ENCODE measurements around the gene MST1. TPM values are rescaled to one million over a fixed set of nuclear protein-coding genes. Genes with fewer than 3 reads are reported as not detected.

The MST1 gene
- total RNA-seq, 1 donor from 2014 or later, result 10.8 TPM

DNA sequence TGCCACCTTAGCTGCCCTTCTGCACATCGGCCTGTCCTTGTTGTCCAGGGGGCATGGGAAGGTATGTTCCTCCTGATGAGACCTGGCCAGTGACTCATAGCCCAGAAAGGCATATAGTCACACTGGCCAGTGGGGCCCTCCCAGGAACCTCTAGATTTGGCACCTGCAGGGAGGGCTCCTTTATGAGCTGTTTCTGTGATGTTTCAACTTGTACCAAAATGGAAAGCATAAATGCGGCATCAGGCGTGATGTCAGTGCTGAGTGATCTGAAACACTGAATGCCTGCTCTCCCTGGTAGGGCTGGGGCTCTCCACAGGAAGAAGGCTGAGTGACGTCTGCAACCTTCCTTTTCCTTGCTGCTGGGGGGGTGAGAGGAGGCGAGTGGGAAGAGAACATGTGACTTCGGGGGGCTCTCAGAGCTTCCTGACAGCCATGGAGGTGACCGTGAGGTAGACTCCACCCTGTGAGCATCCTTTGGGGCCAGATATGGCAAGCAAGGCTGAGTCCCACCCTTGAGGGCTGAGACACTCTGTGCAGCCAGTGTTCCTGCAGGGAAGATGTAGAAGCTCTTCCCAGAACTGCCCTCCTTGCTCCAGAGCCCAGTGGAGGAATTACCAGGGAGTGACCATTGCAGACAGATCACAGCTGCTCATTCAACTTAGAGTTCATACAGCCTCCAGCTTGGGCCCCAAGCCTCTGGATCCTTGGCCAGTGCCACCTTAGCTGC is 52.2 kb downstream of the MST1 start:
- no peak overlapping the region for H3K27ac ChIP-seq
- H3K9me3 ChIP-seq, result no peaks in the 10 kb centered on the region
- no peak for DNase-seq (ENCODE audit: extremely low spot score in 2 of 2)
- H3K27me3 ChIP-seq, result no peaks in the 10 kb centered on the region
- no peaks in the 10 kb centered on the region for H3K36me3 ChIP-seq
- intact Hi-C loops (cut with DNase I), result no loop called here
- H3K4me3 ChIP-seq, result no peak overlapping the region
- H3K4me1 ChIP-seq, result peaks cover 18% of the 10 kb centered on the region
- TF ChIP-seq POLR2A (IDR thresholded peaks at IDR 0.05) (no peak), POLR2AphosphoS5 (IDR thresholded peaks at IDR 0.05; ENCODE audit: insufficient read depth in 1 of 2, low read depth in 1 of 2) (no peak)

GRCh38 chr3:49634736-49635135 is 54.5 kb downstream of the MST1 start:
- no peak for DNase-seq (ENCODE audit: extremely low spot score in 2 of 2)
- Histone ChIP-seq H3K27me3 (no peaks in the 10 kb centered on the region), H3K36me3 (no peaks in the 10 kb centered on the region), H3K4me3 (no peak overlapping the region), H3K27ac (no peak overlapping the region), H3K9me3 (no peaks in the 10 kb centered on the region), H3K4me1 (peaks cover 18% of the 10 kb centered on the region)
- intact Hi-C loops (cut with DNase I), result no loop called here
- TF ChIP-seq, protein P1, sequence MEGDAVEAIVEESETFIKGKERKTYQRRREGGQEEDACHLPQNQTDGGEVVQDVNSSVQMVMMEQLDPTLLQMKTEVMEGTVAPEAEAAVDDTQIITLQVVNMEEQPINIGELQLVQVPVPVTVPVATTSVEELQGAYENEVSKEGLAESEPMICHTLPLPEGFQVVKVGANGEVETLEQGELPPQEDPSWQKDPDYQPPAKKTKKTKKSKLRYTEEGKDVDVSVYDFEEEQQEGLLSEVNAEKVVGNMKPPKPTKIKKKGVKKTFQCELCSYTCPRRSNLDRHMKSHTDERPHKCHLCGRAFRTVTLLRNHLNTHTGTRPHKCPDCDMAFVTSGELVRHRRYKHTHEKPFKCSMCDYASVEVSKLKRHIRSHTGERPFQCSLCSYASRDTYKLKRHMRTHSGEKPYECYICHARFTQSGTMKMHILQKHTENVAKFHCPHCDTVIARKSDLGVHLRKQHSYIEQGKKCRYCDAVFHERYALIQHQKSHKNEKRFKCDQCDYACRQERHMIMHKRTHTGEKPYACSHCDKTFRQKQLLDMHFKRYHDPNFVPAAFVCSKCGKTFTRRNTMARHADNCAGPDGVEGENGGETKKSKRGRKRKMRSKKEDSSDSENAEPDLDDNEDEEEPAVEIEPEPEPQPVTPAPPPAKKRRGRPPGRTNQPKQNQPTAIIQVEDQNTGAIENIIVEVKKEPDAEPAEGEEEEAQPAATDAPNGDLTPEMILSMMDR (IDR thresholded peaks at IDR 0.05), result no peak
- no peak for TF ChIP-seq POLR2AphosphoS5 (IDR thresholded peaks at IDR 0.05; ENCODE audit: insufficient read depth in 1 of 2, low read depth in 1 of 2)
- no peak for TF ChIP-seq POLR2A (IDR thresholded peaks at IDR 0.05)

Small RNAs within 50 kb of the gene (small RNA-seq; reads per million reads assigned to genes)
- gene AMIGO3, result not detected

Other genes starting within 250 kb of the MST1 start
- 46.7 TPM for gene DAG1, start 219.2 kb downstream of the MST1 start, total RNA-seq
- gene BSN, start 135.0 kb downstream of the MST1 start, total RNA-seq, result 0.74 TPM
- 53.3 TPM for gene APEH, start 15.1 kb downstream of the MST1 start, total RNA-seq
- gene RNF123, start 83 bp upstream of the MST1 start, total RNA-seq, result 25.8 TPM
- gene AMIGO3, start 30.2 kb upstream of the MST1 start, total RNA-seq, result not detected
- gene GMPPB, start 34.5 kb upstream of the MST1 start, total RNA-seq, result 19.9 TPM
- 46.2 TPM for gene IP6K1, start 97.1 kb upstream of the MST1 start, total RNA-seq
- not detected for gene CDHR4, start 110.4 kb upstream of the MST1 start, total RNA-seq
- gene INKA1, start 113.8 kb upstream of the MST1 start, total RNA-seq, result 12.5 TPM
- 68.3 TPM for gene UBA7, start 124.5 kb upstream of the MST1 start, total RNA-seq
- gene TRAIP, start 167.1 kb upstream of the MST1 start, total RNA-seq, result 17.4 TPM
- not detected for gene CAMKV, start 180.4 kb upstream of the MST1 start, total RNA-seq
- gene MST1R, start 214.4 kb upstream of the MST1 start, total RNA-seq, result 38.1 TPM
- gene MON1A, start 240.3 kb upstream of the MST1 start, total RNA-seq, result 10.6 TPM